NCI-H1092 (cell line): Measurements from ENCODE around the gene NUCKS1.

Source experiments
- DNase-seq: peaks from one replicate; lab custom pipeline; 2025; lab: John Stamatoyannopoulos, UW

The NUCKS1 gene

GRCh38 chr1:205699416-205699815, 50.6 kb downstream of the NUCKS1 start:
- no peak for DNase-seq

GRCh38 chr1:205698921-205699320, 51.1 kb downstream of the NUCKS1 start:
- no peak for DNase-seq

- no peak for DNase-seq
Observed at GRCh38 chr1:205693421-205693991, 56.5 kb downstream of the NUCKS1 start.

- DNase-seq: no peak
Observed at GRCh38 chr1:205692423-205692822, 57.6 kb downstream of the NUCKS1 start.

GRCh38 chr1:205690122-205690756, 59.7 kb downstream of the NUCKS1 start:
- no peak for DNase-seq

- no peak for DNase-seq
Observed at GRCh38 chr1:205689479-205689878, 60.5 kb downstream of the NUCKS1 start.

- no peak for DNase-seq
Observed at GRCh38 chr1:205688171-205689080, 61.6 kb downstream of the NUCKS1 start.

GRCh38 chr1:205687242-205687641, 62.7 kb downstream of the NUCKS1 start:
- no peak for DNase-seq

GRCh38 chr1:205681364-205681763, 68.6 kb downstream of the NUCKS1 start:
- no peak for DNase-seq

- DNase-seq: no peak
Observed at GRCh38 chr1:205680073-205680851, 69.7 kb downstream of the NUCKS1 start, which contains the start of gene SLC45A3. SLC45A3 (minus strand) TSS chr1:205680509; CDS start chr1:205664656, 15,853 bp downstream.

GRCh38 chr1:205678286-205679111, 71.5 kb downstream of the NUCKS1 start:
- DNase-seq: no peak

- DNase-seq: no peak
Observed at GRCh38 chr1:205677167-205677566, 72.8 kb downstream of the NUCKS1 start.

GRCh38 chr1:205676597-205676996, 73.4 kb downstream of the NUCKS1 start:
- no peak for DNase-seq

GRCh38 chr1:205676002-205676401, 74.0 kb downstream of the NUCKS1 start:
- no peak for DNase-seq

GRCh38 chr1:205675247-205675646, 74.7 kb downstream of the NUCKS1 start:
- DNase-seq: no peak

GRCh38 chr1:205672970-205673369, 77.0 kb downstream of the NUCKS1 start:
- no peak for DNase-seq

- no peak for DNase-seq
Observed at GRCh38 chr1:205672395-205672889, 77.5 kb downstream of the NUCKS1 start.

GRCh38 chr1:205670611-205671430, 79.2 kb downstream of the NUCKS1 start:
- peak; percentile 14 for DNase-seq

GRCh38 chr1:205670150-205670446, 79.9 kb downstream of the NUCKS1 start:
- DNase-seq: no peak
